ENCODE data around the gene FHIT. TPM values are rescaled to one million over a fixed set of nuclear protein-coding genes. Genes with fewer than 3 reads are reported as not detected.

Gene FHIT
- total RNA-seq, 1 experiment from 2014 or later: 2.1 TPM

DNA sequence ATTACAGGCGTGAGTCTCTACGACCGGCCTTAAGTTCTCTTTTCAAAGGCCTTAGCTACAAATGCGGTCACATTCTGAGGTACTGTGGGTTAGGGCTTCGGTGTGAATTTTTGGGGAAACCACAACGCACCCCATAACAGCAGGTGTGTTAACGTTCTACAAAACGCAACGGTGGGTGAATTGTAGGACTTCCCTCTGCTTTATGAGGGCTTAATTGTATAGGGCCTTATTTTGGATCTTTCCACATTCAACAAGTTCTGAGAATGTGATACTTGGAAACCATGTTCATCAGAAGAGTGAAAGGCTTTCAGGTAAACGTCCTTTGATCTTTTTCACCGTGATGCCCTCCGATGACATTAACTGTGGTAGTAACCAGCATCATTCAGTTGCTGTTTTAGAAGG lies 1202.8 kb downstream of the FHIT start:
- no peak for DNase-seq (ENCODE audit: extremely low read depth, low read depth)

GRCh38 chr3:60047426-60048200 lies 1203.6 kb downstream of the FHIT start:
- DNase-seq (ENCODE audit: extremely low read depth, low read depth): no peak

DNA sequence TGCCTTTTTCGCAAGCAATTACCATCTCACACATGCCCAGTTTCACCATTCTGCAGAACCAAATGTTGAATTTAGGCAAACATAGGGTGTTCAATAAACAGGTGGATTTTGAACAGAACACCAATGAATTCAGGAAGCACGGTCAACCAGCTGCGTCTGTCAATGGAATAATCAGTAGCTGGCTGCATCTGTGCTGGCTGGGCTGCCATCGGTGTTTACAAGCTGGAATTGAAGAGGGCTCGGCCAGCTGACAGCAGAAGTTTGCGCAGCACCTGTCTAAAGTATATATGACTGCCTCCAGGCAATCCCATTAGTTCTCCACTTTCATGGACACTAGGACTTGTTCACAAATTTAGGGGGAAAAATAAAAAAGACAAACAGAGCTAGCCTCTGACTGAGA lies 1205.0 kb downstream of the FHIT start:
- DNase-seq (ENCODE audit: extremely low read depth, low read depth): no peak

DNA sequence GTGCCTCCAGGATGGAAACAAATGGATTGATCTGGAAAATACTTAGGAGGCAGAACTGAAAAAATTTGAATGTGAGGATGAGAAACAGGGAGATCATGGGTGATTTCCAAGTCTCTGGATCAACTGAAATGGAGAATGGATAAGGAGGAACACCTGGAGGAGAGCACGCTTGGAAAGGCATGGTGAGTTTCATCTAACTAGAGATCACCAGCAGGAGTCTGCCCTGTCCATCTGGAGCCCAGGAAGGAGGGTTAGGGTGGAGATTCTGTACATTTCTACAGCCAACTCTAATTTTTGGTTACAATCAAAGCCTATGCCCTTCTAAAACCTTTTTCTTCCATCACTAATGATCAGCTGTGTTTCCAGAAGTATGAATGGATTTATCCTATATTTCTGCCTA lies 1205.6 kb downstream of the FHIT start:
- DNase-seq (ENCODE audit: extremely low read depth, low read depth): no peak

- DNase-seq (ENCODE audit: extremely low read depth, low read depth): no peak
These were observed 1214.4 kb downstream of the FHIT start for GRCh38 chr3:60036803-60037202.

- no peak for DNase-seq (ENCODE audit: extremely low read depth, low read depth)
These were observed 1217.3 kb downstream of the FHIT start for GRCh38 chr3:60033901-60034453.

DNA sequence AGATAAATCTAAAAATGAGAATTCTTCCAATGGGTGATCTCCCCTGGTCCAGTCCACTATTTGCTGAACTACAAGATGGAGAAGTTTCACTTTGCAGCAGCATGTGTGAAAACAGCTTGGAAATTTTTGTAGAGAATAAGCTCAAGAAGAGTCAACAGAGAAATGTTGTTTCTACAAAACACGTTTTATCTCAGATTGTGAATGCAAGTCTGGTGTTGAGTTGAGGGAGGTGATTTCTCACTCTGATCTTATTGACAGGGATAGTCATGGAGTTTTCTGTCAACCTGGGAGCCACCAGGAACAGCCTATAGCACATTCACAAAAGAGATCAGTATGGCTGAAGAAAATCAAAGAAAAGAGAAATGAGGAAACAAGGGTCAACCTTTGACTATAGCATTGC lies 1220.3 kb downstream of the FHIT start:
- DNase-seq (ENCODE audit: extremely low read depth, low read depth): no peak

- DNase-seq (ENCODE audit: extremely low read depth, low read depth): no peak
These were observed 1223.0 kb downstream of the FHIT start for GRCh38 chr3:60028233-60028632.

- DNase-seq (ENCODE audit: extremely low read depth, low read depth): no peak
These were observed 1223.9 kb downstream of the FHIT start for GRCh38 chr3:60027335-60027734.

DNA sequence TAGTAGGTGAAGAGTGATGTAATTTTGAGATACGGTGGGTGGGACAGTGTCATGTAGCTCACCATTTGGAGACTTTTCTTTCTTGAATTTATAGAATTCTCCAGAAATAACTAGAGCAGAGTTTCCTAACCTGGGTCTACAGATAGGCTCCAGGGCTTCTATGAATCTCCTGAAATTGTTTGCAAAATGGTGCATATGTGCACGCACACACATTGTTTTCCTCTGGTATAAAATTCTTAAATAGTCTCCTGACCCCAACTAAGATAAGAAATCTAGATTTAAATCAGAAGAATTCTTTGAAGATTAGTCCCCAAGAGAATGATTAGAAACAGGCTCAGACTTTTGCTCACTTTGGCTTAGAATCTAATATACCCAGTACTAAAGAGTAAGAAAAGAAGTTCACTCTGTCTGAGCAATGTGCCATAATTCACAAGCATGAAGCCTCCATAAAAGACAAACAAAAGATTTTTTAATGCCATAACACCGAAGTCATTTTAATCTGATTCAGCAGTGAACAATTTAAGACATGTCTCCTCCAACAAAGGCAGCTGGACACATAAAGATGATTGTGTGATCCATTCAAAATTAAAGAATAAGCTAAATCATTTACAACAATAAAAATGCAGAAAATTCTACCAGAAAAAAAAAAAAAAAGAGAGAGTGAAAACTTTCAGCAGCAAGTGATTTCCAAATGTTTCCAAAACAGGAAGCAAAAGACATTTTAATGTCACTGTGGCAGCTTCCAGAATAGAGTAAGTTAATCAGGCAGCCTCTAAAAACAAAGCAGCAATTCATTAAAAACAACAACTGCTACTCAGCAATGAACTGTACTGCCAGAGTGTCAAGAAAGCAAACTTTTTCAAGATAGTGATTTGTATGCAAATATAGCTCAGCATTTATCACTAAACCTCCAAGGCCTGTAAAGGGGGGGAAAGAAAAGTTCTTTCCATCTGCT lies 1225.9 kb downstream of the FHIT start:
- DNase-seq (ENCODE audit: extremely low read depth, low read depth): no peak

DNA sequence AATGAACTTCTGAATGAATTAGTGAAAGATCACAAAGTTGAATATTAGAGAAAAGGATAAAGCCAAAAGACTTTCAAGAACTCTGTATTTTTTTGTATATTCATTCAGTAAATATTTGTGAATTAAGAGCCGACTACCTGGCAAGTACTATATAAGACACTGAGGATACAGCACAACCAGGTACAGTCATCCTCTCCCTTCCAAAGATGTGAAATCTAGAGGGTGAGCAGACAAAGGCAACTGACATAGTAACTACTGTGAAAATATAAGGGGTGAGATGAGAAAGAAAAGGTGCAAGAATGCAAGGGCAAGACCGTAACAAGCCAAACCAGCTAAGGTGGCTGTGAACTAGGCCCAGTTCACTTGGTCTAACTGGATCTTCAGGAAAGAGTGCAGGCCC lies 1226.9 kb downstream of the FHIT start:
- no peak for DNase-seq (ENCODE audit: extremely low read depth, low read depth)

GRCh38 chr3:60023189-60023588 lies 1228.1 kb downstream of the FHIT start:
- no peak for DNase-seq (ENCODE audit: extremely low read depth, low read depth)

DNA sequence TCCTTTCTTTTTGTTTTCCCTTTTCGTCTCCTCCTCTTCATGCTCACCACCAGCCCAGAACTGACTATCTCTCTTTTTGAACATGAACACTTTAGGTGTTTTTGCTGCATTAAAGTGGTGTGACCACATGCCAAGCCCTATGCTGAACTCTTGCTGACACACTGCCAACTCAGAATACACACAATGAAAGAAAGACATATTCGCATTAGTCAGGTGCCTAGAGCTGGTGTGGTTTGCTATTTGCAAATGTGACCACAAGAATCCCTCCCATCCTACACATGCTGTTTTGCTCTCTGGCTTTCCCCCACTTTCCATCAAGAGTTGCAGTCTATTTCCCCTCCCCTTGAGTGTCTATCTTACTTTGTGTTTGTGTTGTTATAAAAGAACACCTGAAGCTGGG lies 1233.6 kb downstream of the FHIT start:
- DNase-seq (ENCODE audit: extremely low read depth, low read depth): no peak

DNA sequence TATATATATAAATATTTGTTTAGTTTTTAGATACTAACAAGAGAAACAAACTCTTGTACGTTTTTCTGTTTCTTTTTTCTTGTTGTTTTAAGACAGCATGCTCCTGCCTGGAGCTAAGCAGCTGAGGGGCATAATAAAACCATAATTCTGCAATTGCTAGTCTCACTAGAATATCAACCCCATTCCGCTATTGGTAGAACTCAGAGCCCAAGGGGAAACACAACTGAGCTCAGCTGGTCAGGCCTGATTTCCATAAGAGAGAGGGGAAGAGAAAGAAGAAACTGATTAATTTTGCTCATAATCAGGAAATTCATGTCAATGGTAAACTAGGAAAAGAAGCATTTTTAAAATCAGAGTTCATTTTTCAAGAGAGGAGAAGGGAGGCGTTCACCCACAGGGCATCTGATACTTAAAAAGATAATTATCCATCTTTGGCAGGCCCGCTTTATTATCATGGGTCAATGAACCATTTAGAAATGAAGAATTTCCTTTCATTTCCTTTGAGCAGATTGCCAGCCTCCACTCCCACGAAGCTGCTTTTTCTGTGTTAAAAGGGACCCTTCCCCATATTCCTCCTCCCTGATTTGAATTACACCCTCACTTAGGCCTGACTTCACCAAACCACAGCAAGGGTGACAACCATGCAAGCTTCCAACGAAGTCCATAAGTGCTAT lies 1236.1 kb downstream of the FHIT start:
- DNase-seq (ENCODE audit: extremely low read depth, low read depth): no peak

DNA sequence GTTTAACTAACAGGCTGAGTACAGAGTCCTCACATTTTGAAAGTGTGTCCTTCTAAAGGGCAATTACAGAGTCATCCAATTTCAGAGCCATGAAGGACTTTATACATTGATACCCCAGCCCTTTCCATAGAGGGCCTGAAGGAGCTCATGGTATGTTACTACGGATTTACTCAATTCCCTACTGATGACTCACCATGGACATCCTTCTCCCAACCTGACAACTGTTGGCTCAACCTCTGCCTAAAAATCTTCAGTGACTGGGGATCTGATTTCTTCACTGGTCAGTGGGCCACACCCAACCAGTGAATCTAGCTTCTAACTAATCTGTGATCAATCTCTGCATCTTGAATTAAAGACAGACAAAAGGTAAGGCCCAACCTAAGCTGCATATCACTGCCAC lies 1238.0 kb downstream of the FHIT start:
- no peak for DNase-seq (ENCODE audit: extremely low read depth, low read depth)

DNA sequence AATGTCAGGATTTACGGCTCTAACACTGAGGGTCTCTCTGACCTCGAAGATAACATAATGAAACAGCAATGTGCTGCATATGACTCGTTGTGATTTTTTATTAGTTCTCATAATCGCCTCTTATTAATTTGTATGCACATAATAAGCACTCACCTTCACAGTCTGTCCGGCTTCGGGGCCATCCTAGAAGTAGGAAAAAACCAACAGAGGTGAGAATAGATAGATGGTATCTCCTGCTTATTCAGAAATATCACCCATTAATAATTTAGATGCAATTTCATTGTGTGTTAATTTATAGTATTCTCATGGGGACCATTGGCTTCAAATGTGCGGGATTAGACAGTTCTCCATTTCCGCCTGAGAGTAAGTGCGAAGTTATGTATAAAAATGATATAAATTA lies 1240.0 kb downstream of the FHIT start:
- no peak for DNase-seq (ENCODE audit: extremely low read depth, low read depth)

DNA sequence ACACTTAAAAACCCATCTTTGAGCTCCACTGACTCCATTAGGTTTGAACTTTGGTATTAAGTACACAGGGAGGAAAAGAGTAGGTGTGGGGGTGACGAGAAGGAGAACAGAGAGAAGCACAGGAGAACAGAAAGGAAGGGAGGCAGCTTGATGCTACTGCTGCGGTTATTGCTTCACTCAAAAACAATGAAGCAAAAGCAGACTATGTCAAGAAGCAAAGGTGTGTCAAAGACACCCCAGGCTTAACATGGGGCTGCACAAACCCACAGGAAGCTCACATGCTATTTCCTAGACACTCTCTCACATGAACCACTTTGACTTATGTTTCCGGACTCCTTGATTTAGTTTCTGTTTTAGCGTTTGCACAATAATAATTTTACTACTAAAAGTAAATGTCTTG lies 1240.5 kb downstream of the FHIT start:
- DNase-seq (ENCODE audit: extremely low read depth, low read depth): no peak

DNA sequence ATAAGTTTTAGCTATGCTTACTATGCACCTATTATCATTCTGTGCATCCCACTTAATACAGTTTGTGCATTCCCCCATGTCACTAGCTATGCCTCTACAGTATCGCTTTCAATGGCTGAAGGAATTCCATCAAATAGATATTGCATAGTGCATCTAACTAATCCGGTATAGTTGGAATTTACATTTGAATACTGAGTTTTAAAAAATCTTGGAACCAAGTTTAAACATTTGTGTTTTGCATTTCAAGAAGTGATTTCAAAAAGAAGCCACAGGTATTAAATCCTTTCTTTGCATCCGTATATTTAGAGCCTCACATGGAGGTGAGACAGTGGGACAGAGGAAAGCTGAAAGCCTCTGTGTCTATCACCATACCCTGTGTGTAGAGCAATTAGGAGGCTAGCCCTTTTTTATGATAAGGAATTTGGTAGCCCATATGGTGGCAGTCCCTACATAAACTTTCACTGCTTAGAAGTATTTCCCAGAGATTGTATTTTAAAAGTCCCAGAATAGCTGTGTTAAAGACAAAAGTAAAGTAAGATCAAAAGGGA lies 1241.2 kb downstream of the FHIT start:
- DNase-seq (ENCODE audit: extremely low read depth, low read depth): no peak

DNA sequence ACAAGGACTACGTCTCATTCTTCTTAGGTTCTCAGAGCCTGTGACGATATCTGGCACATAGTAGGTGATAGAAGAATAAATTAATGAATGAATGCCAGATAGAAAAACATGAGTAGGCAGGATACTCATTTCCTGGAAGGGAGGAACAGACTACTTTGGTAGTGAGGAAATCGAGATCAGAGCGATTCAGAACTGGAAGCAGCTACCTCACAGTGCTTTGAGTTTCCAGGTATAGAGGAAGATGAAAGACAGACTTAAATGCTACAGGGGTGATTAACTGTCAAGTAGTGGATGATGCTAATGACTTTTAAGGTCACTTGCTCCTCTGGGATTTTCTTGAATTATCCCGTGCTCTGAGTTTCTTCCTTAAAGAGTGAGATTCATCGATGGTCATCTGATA lies 1249.9 kb downstream of the FHIT start:
- DNase-seq (ENCODE audit: extremely low read depth, low read depth): no peak

DNA sequence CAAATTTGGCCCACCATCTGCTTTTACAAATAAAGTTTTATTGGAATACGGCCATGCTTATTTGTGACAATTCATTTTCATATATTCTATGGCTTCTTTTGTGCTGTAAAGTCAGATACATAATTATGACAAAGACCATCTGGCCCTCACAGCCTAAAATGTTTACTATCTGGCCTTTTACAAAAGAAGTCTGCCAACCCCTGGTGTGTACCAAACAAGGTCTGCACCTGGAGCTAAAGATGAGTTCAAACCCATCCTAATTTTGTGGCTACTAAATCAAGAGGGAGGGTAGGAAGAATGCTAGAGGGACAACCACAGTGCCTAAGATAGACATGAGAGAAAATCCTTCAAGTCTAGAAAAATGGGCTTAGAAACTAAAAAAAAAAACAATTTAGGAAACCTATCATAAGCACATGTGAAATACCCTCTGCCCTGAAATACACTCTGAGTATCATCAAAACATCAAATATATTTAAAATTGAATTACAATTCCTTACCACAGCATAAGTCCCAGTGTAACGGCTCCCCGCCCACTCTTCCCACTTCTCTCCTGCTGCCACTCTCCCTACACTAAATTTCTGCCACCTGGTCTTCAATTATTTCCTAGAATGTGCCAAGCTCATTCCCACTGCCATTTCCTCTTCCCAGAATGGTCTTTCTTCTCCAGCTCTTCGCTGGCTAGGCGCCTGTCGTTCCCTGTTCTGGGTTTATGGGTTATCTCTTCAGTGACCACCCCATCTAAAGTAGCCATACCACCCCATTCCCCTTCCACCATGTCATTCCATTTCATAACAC lies 1250.7 kb downstream of the FHIT start:
- DNase-seq (ENCODE audit: extremely low read depth, low read depth): no peak

Data from NCI-H460 (cell line).